HG03280 (cell line): ENCODE measurements around the gene KRT79.

Experiments
- ATAC-seq: cut with Tn5 transposase; IDR thresholded peaks from one replicate; pipeline ENCODE4 v1.9.1; 2021; ENCODE audit warnings: mild to moderate bottlenecking, moderate library complexity; ENCODE audit not compliant: unreplicated experiment

Gene KRT79

DNA sequence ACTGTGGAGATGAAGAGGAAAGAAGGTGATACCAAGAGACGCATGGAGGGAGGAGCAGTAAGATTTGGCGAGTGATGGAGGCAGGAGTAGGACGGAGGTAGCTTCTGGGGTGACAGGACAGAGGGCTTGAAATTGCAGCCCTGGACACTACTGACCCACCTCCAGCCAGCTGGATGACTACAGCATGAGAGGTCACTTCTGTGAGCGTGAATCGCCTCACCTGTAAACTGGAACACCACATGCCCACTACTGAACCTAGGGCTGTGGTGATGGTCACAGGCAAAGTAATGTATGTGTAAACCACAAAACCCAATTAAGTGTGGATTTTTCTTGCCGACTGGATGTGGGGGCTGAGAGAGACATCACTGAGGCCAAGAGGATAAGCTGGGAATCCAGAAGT is 13.6 kb downstream of the KRT79 start:
- no peak for ATAC-seq

DNA sequence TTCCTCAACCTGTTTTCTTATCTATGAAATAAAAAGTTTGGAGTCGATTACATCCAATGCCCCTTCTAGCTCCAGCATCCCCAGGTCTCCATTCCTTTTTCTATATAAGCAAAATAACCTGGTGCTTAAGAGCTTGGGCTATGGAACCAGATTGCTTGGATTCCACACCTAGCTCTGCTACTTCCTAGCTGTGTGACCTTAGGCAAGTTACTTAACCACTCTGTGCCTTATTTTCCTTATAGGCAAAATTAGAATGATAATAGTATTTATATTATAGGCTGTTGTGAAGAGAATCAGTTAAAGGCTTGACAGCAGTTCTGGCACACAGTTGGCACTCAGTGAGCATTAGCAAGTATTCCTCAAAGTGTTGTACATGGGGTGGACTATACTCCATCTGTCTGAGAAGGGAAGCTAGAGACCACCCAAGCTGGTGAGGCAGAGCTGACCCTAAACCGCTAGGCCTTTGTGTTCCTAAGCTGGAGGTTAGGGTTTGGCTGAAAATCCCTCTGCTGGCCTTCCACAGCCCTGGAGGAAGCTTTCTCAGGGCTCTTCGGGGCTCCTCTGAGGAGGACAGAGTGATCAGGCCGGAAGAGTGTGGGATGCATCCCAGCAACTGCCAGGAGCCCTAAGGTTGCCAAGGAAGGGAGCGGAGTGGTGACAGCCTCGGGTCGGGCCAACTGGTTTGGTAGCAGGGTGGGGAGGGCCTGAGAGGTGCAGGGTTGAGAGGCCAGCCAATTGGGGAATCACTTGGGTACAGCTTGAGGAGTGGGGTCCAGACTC is 14.2 kb downstream of the KRT79 start:
- ATAC-seq, result no peak

DNA sequence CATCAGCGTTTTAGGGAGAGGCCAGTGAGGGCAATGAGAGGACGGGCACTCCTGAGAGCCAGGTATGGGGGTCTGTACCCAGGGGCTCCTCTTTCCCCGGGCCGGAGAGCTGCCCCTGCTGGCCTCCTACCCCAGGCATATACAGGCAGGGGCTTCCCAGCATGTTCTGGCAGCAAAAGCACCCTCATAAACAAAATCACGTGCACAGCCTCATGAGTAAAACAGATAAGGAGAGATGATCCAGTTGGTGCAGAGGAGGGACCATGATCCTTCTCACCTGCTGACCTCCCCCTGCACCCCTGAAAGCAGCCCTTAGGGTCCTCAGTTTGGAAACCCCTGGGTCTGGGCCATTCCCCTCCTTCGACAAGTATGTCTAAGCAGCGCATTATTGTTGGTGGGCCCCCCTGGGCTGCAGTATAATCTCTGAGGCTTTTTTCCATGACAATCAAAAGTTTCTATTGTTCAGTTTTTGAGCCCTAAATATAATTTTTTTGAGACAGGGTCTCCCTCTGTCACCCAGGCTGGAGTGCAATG is 15.2 kb downstream of the KRT79 start:
- no peak for ATAC-seq

DNA sequence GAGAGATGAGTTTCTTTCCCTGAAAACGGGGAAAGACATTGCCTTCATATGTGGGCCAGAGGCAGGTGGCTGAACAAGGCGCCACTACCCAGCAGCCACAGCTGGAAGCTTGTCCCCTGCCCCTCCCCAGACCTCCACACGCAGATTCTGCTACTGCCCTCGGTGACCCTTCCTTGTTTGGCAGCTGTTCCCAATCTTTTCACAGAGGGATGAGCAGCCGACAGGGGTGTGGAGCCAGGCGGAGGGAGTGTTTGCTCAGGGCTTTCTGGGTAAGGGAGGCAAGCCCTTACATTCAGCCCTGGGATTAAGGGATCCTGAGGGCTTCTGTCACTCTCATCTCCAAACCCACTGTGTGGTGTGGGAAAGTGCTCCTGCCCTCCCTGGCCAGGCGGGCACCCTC is 15.7 kb downstream of the KRT79 start:
- ATAC-seq, result no peak

DNA sequence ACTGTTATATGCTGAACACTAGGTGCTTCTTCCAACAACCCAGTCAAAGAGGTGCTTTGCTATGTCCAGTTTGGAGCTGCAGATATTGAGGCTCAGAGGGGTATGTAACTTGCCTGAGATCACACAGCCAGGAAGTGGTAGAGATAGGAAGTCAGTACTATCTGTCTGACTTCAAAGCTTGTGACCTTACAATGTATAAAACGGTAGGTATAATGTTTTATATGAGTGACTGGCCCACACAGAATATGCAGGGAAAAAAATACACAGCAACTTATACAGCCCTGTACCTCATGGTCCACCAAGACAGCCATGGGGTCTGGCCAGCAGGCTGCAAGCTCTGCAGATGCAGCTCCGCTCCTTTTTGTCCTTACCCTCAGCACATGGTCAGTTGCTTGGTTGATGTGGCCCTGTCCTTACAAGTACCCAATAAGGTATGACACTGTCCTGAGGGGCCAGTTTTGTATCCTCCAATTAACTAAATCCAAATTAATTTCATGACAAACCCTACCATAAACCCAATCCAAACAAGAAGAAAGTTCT is 16.3 kb downstream of the KRT79 start:
- no peak for ATAC-seq

DNA sequence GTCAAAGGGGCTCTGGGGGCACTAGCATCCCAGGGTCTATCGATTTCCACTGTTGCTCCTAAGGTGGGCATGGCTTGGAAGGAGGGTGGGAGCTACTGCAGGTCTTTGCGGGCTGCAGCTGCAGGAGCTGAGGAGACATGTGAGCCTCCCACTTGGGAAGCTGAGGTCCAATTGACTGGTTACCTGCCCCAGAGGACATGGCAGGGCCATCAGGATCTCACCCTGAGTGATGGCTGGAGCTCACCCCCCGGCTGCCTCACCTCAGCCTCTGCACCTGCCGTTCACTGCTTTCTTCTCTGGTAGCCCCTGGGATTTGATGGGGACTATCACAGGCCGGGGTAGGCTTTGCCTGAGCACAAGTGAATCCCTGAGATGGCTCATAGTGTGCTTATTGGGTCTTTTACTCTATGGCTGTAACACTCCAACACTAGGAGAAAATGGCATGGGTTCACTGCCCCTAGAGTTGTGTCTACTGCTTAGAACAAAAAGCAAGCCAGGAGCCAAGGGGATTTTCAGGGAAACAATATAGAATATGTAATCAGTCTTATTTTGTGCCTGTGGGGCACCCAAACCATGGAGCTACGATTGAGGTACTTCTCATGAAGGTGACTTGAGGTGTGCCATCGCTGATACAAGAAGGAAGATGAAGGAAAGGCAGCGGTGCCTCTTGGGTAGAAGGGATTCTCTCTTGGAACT is 17.0 kb downstream of the KRT79 start:
- ATAC-seq, result no peak

DNA sequence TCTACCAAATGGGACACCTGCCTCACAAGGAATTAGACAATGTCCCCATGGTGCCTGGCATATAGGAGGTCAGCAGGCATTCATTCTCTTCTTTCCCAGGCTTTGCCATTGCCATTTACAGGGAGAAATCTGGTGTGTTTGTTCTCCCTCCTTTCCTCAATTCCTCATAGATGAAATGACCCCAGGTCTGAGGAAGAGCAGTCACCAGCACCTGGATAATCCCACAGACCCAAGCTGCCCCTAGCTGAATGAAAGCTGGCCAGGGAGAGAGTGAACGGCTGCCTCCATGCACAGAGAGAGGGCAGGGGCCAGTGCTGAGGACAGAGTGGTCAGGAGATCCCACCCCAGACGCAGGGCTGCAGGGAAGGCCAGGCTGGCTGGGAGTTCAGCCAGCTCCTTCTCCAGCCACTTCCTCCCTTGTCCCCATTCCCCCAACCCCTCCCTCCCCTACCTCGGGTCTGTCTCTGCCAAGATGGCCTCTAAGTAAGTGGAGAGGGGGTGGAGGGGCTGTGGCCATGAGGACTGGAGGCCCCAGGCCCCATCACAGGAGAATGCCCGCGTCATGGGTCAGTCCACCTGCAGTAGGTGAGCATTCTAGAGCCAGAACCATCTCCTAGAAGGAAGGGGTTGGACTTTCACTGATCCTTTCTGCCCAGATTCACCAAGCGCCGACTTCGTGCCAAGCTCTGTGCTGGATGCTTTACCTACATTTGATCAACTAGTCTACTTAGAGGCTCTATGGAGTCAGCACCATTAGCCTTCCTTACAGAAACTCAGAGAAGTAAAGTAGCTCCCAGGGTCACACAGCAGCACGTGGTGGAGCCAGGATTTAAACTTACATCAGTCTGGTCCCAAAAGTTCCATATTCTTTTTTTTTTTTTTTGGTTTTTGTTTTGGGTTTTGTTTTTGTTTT is 18.2 kb downstream of the KRT79 start:
- ATAC-seq, result no peak

DNA sequence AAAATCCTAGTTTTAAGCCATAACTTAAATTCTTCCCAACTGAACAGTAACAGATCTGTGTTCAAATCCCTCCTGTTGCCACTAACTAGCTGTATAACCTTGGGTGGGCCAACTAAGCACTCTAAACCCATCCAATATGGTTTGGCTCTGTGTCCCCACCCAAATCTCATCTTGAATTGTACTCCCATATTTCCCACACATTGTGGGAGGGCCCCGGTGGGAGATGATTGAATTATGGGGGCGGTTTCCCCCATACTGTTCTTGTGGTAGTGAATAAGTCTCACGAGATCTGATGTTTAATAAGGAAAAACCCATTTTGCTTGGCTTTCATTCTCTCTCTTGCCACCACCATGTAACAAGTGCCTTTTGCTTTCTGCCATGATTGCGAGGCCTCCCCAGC is 18.9 kb downstream of the KRT79 start:
- ATAC-seq, result no peak

DNA sequence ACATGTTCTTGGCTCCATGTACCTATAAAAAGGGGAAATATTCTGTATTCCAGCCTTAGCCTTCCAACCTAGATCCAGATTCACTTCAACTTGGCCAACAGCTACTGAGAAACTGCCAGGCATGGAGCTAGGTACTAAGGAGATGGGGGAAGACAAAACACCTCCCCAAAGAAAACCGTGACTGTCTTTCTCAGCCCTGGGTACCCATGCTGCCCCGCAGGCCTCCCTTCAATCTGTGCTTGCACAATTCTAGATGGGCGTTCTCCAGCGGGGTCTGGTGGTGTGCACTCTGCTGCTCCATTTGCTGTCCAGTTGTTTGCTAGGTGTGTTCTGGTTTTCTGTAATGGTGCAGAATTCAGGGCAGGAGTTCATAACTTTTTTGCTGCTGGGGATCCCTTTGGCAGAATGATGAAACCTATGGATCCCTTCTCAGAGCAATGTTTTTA is 19.4 kb downstream of the KRT79 start:
- ATAC-seq, result no peak

DNA sequence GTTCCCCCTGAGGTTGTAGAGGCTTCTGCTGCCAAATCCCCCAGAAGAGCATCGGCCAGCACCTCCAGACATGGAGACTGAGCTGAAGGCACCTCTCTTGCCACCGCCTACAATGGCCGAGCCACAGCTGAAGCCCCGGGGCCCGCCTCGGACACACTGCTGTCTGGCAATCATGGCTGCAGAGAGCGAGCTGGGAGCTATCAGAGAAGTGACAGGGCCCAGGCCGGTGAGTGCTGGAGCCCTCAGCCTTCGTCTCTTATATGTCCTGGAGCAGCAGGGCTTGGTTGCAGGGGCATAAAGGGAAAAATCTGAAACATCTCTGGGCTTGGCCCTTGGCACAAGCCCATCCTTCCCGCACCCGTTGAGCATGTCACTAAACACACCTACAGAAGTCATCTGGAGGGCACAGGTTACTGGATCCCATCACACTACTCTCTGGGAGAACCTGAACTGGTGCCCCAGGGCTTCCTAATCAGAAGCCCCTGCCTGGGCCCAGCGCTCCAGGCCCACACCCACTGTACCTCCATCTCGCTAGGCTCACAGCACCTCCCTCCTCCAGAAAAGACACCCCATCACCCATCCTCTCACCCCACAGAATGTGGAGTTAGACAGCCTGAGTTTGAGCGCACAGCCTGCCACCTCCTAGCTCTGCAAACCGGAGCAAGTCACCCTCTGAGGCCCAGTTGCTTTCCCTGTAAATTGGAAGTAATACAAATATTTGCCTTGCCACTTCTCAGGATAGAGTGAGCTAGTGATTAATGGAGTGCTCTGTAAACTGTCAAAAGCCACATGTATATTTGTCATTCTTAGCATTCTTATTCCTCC is 20.0 kb downstream of the KRT79 start, which contains the start of gene KRT4:
KRT4 (minus strand) TSS at position 232 of the 825 bp plus-strand sequence; CDS start at position 174, 58 bp downstream.
- no peak for ATAC-seq

DNA sequence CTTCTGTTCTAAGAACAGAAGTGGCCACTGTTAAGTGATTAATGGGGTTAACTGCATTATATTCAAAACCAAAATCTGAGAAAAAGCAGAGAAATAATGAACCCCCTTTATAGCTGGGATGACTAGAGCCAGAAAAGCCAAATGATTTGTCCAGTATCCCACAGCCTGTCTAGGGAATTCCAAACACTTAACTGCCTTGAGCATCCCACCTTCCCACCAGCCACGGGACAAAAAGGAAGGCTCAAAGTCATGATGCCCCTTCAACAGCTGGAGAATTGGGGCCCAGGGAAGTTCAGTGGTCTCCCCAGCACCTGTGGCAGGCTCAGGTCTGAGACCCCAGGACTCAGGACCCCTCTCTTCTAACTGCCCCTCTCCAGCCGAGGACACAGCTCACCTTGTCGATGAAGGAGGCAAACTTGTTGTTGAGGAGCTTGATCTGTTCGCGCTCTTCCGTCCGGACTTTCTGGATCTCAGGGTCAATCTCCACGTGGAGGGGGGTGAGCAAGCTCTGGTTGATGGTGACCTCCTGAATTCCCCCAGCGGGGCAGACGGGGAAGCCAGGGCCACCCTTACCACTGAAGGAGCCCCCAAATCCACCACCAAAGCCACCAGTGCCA is 20.8 kb downstream of the KRT79 start:
- ATAC-seq, result no peak

DNA sequence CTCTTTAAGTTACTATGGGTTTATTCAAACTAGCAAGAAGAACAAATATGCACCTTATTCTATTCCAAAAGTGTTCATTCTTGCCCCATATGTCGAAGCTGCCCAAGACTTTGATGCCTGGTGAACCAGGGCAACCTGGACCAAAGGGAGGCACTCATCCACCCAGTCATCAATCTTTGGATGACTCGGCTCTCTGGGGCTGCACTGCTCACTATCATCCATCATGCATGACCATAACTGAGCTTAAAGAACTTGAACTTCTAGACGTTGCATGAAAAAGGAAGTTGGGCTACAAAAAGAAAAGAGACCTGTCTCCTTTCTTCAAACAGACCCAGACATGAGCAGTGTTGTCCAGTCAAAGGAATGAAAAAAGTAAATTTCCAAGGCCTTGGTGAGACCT is 21.4 kb downstream of the KRT79 start:
- no peak for ATAC-seq

DNA sequence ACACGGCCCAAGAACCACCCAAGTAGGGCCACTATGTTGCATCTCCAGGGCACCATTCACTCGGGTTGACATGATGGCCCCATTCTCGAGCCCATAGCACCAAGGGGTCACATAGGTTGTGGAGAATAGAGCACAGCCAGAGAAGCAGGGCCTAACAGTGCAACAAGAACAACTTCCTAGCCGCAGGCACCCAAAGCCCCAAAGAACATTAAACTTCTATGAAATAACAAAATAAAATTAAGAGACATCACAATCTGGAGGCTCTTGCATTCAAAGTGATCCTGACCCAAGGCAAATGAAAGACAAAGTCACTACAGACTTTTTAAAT is 22.1 kb downstream of the KRT79 start:
- ATAC-seq, result no peak

DNA sequence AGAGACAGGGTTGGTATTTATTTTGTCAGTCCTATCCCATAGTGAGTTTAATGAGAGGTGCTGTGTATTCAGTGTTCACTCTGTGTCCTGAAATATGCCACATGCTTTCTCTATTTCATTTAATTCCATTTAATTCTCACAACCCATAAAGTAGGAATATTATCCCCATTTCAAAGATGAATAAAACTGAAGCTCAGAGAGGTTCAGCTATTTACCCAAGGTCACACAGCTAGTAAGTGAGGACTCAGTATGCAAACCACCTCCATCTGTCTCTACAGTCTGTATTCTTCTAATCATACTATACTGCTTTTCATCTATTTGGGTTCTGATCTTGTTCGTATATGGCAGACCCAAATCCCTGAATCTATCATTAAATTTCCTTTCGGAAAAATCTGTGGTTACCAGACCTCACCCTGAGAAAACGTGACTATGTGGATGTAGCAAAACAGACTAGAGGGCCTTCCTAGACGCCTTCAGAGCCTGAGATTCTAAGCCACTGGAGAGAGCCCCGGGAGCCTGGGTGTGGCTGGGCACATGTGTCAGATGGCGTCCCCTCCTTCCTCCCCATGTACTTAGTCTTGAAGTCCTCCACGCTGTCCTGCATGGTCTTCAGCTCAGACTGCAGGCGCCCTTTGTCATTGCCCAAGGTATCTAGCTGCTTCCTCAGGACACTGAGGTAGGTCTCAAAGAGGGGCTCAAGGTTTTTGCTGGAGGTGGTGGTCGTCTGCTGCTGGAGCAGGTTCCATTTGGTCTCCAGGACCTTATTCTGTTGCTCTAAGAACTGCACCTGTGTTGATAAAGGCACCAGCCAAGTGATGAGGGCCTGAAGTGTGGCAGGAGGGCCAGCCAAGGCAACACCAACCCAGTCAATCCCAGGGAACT is 22.7 kb downstream of the KRT79 start:
- ATAC-seq, result no peak

DNA sequence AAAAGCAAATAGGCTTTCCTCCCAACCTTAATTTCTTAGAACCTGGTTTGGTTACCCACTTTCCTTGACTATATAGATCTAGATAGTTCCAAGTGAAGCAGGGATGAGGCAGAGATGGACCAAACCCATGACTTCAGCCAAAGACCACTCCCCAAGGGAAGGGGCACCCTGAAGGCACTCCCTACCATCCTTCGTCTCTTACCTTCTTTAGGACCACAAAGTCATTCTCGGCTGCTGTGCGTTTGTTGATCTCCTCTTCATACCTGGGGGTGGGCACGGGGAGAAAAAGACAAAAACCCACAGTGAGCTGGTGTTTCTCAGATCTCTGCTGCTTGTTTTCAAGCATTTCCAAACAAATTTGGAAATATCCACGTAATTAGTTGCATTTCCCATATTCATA is 23.6 kb downstream of the KRT79 start:
- no peak for ATAC-seq

DNA sequence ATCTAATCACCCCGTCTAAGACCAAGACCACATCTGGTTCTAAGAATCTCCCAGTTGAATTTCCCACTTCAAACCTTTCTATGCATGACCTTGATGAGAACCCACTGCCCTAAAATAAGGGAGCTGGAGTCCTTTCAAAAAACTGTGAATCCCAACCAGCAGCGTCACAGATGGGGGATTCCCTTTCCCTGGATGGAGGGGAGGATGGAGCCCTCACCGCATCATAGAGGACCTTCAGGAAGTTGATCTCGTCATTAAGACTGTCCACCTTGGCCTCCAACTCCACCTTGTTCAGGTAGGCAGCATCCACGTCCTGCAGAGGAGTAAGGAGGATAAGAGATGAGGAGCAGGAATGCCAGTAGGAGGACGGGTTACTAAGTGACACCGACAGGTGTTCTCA is 24.9 kb downstream of the KRT79 start:
- ATAC-seq, result no peak

DNA sequence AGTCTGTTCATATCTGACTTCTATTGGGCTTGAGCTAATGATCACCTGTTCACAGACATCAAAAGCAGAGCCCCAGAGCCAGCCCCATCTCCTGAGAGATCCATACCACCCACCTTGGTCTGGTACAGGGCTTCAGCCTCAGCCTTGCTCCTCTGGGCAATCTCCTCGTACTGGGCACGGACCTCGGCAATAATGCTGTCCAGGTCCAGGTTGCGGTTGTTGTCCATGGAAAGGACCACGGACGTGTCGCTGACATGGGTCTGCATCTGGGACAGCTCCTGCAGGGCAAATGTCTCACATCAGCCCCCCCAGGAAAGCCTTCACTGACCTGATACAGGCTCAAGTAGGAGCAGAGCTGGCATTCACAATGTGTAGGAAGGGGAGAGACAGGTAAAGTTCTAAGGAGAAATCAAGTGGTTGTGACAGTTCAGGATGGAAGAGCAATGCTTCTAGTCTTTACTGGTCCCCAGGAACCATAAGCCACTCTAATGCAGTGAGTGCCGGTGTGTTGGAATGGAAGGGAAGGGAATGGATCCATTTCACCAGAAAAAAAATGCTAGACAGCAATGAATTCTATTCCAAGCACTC is 25.4 kb downstream of the KRT79 start:
- no peak for ATAC-seq
